Keratinocyte (primary cell): ENCODE data around the gene TOMM20. TPM values are rescaled to one million over a fixed set of nuclear protein-coding genes. Genes with fewer than 3 reads are reported as not detected.

Experiments
- DNase-seq: peaks from one replicate; pipeline ENCODE4 v3.0.0-alpha.2; 2011; ENCODE audit warnings: low read depth, missing footprints, low spot score
- FAIRE-seq: peaks from 2 replicates; lab custom pipeline; 2011; peaks lifted over from hg19 to GRCh38; lab: Jason Lieb, UNC
- H2AFZ ChIP-seq: 2 replicates; pipeline ENCODE4 v1.6.0; 2012; ENCODE audit warnings: low read length, control low read depth, inconsistent platforms; ENCODE audit not compliant: control insufficient read depth
- H3K27ac ChIP-seq: 2 replicates; pipeline ENCODE4 v1.5.1; 2011; ENCODE audit warnings: low read length; ENCODE audit not compliant: control insufficient read depth, insufficient read depth
- H3K27me3 ChIP-seq: 3 replicates; pipeline ENCODE4 v1.6.0; 2011; ENCODE audit warnings: low read length; ENCODE audit not compliant: control insufficient read depth, insufficient read depth; ENCODE audit errors: extremely low read depth
- H3K36me3 ChIP-seq, 2 experiments: 2 replicates in 1 of 2; 3 replicates in 1 of 2; pipeline ENCODE4 v1.5.1; 2011; ENCODE audit warnings: low read length in 2 of 2, mild to moderate bottlenecking in 1 of 2; ENCODE audit not compliant: control insufficient read depth in 2 of 2, insufficient read depth in 2 of 2; ENCODE audit errors: extremely low read depth in 1 of 2
- H3K4me1 ChIP-seq: 3 replicates; pipeline ENCODE4 v1.5.1; 2011; ENCODE audit warnings: low read length; ENCODE audit not compliant: control insufficient read depth, insufficient read depth; ENCODE audit errors: extremely low read depth
- H3K4me2 ChIP-seq: 3 replicates; pipeline ENCODE4 v1.6.0; 2011; ENCODE audit warnings: low read depth, low read length; ENCODE audit not compliant: control insufficient read depth, insufficient read depth; ENCODE audit errors: extremely low read depth
- H3K4me3 ChIP-seq, 3 experiments: fragments of 200-600 bp in 1 of 3; sonication (generic) in 1 of 3; 2 replicates in 2 of 3; 3 replicates in 1 of 3; pipeline ENCODE4 v1.5.1; 2011 to 2016; ENCODE audit warnings: low read length in 3 of 3, mild to moderate bottlenecking in 3 of 3, control low read depth in 2 of 3, inconsistent platforms in 1 of 3, low read depth in 1 of 3, mixed read lengths in 1 of 3, mixed run types in 1 of 3, moderate library complexity in 1 of 3; ENCODE audit not compliant: control insufficient read depth in 2 of 3, insufficient read depth in 2 of 3; ENCODE audit errors: extremely low read depth in 1 of 3
- H3K79me2 ChIP-seq: 2 replicates; pipeline ENCODE4 v1.6.0; 2012; ENCODE audit warnings: low read length; ENCODE audit not compliant: control insufficient read depth, insufficient read depth
- H3K9ac ChIP-seq: 3 replicates; pipeline ENCODE4 v1.6.0; 2011; ENCODE audit warnings: low read length; ENCODE audit not compliant: control insufficient read depth, insufficient read depth; ENCODE audit errors: extremely low read depth
- H3K9me1 ChIP-seq: 3 replicates; pipeline ENCODE4 v1.6.0; 2011; ENCODE audit warnings: low read length; ENCODE audit not compliant: control insufficient read depth, insufficient read depth; ENCODE audit errors: extremely low read depth
- H3K9me3 ChIP-seq: 2 replicates; pipeline ENCODE4 v1.5.1; 2012; ENCODE audit warnings: low read depth, low read length; ENCODE audit not compliant: control insufficient read depth
- H4K20me1 ChIP-seq: 3 replicates; pipeline ENCODE4 v1.6.0; 2011; ENCODE audit warnings: low read length; ENCODE audit not compliant: control insufficient read depth, insufficient read depth; ENCODE audit errors: extremely low read depth
- EZH2 ChIP-seq: IDR thresholded peaks from one replicate; pipeline ENCODE4 v1.6.1; 2012; ENCODE audit warnings: inconsistent platforms, mild to moderate bottlenecking, low read length, moderate library complexity
- dilution Hi-C: fragments of 300-500 bp; cut with MboI; formaldehyde crosslinking; loops from one replicate; pipeline ENCODE4 v1.7.0; 2020; ENCODE audit warnings: low sequenced_read_pairs; ENCODE audit not compliant: extremely low pct_ligation_motif_present
- polyA plus RNA-seq, 5 experiments: library from polyadenylated mRNA; depleted of rRNA in 3 of 5; stranded (reverse) in 3 of 5; stranded (forward) in 1 of 5; unstranded in 1 of 5; fragments of >200 nt; gene quantifications; 1 replicate in 1 of 5; 2 replicates in 3 of 5; 3 replicates in 1 of 5; pipeline versions ENCODE4 v1.2.1 to v1.2.3, GENCODE V29; 2011 to 2012; ENCODE audit warnings: missing spikeins in 2 of 5, low read depth in 1 of 5, low replicate concordance in 1 of 5
- TF ChIP-seq, protein P1 (sequence below), 3 experiments: IDR thresholded peaks in 1 of 3; conservative IDR thresholded peaks in 1 of 3; optimal IDR thresholded peaks in 1 of 3; 2 replicates in 2 of 3; 3 replicates in 1 of 3; pipeline versions ENCODE3 to v1.5.1; 2011; ENCODE audit warnings: low read length in 3 of 3, mild to moderate bottlenecking in 3 of 3, moderate library complexity in 2 of 3, control low read depth in 1 of 3, inconsistent platforms in 1 of 3; ENCODE audit not compliant: insufficient read depth in 2 of 3; ENCODE audit errors: extremely low read depth in 1 of 3

Gene TOMM20
- polyA plus RNA-seq, 1 donor (not counting 4 experiments of a cell fraction or from before 2014, with no cell fraction given) = 140 TPM

DNA sequence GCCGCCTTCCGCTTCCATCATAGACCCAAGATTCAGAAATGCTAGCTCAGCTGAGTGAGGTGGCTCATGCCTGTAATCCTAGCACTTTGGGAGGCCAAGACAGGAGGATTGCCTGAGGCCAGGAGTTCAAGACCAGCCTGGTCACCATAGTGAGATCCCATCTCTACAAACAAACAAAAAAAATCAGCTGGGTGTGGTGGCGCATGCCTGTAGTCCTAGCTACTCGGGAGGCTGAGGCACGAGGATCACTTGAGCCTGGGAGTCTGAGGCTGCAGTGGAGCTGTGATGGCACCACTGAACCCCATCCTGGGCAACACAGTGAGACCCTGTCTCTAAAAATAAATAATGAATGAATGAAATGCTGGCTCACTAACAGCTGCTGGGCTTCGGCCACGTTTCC, 39.7 kb downstream of the TOMM20 start:
- no peak for FAIRE-seq
- Histone ChIP-seq H3K27ac (no peak overlapping the region), H3K4me1 (peaks cover 8% of the 10 kb centered on the region), H3K9me3 (no peaks in the 10 kb centered on the region), H3K36me3 (no peaks in the 10 kb centered on the region), H2AFZ (no peak overlapping the region), H3K27me3 (no peaks in the 10 kb centered on the region), H3K79me2 (no peaks in the 10 kb centered on the region), H3K4me3 (no peak overlapping the region), H3K4me2 (no peak overlapping the region), H3K9me1 (no peaks in the 10 kb centered on the region), H3K9ac (no peak overlapping the region), H4K20me1 (no peaks in the 10 kb centered on the region)
- TF ChIP-seq, protein P1, sequence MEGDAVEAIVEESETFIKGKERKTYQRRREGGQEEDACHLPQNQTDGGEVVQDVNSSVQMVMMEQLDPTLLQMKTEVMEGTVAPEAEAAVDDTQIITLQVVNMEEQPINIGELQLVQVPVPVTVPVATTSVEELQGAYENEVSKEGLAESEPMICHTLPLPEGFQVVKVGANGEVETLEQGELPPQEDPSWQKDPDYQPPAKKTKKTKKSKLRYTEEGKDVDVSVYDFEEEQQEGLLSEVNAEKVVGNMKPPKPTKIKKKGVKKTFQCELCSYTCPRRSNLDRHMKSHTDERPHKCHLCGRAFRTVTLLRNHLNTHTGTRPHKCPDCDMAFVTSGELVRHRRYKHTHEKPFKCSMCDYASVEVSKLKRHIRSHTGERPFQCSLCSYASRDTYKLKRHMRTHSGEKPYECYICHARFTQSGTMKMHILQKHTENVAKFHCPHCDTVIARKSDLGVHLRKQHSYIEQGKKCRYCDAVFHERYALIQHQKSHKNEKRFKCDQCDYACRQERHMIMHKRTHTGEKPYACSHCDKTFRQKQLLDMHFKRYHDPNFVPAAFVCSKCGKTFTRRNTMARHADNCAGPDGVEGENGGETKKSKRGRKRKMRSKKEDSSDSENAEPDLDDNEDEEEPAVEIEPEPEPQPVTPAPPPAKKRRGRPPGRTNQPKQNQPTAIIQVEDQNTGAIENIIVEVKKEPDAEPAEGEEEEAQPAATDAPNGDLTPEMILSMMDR (optimal IDR thresholded peaks at IDR 0.05 in 1 of 3, IDR thresholded peaks at IDR 0.05 in 1 of 3, conservative IDR thresholded peaks at IDR 0.05 in 1 of 3; ENCODE audit: extremely low read depth in 1 of 3, insufficient read depth in 2 of 3, low read length in 3 of 3) = no peak
- dilution Hi-C loops = no loop called here
- no peak for DNase-seq

DNA sequence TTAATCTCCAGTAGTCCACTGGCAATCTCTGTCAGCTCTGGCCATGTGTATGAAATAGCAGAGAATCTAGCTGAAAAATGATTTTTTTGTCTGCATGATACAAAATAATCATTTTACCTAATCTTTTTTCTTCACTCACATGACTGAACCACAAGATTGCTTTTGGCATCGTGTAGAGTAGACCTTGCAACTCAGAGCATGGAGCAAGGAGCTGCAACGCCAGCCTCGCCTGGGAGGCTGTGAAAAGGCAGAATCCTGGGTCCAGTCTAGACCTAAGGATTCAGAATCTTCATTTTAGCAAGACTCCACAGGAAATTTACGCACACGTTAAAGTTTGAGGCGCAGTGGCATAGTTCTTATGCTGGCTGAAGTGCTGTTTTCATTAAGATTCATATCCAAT, 40.2 kb downstream of the TOMM20 start:
- Histone ChIP-seq H3K36me3 (no peaks in the 10 kb centered on the region), H3K79me2 (no peaks in the 10 kb centered on the region), H3K4me3 (no peak overlapping the region), H2AFZ (no peak overlapping the region), H3K4me1 (peaks cover 10% of the 10 kb centered on the region), H3K9me1 (no peaks in the 10 kb centered on the region), H4K20me1 (no peaks in the 10 kb centered on the region), H3K27ac (no peak overlapping the region), H3K9me3 (no peaks in the 10 kb centered on the region), H3K27me3 (no peaks in the 10 kb centered on the region), H3K4me2 (no peak overlapping the region), H3K9ac (no peak overlapping the region)
- dilution Hi-C loops = no loop called here
- DNase-seq = no peak
- TF ChIP-seq EZH2 = no peak
- TF ChIP-seq, protein P1 (optimal IDR thresholded peaks at IDR 0.05 in 1 of 3, IDR thresholded peaks at IDR 0.05 in 1 of 3, conservative IDR thresholded peaks at IDR 0.05 in 1 of 3; ENCODE audit: extremely low read depth in 1 of 3, insufficient read depth in 2 of 3, low read length in 3 of 3) = no peak
- FAIRE-seq = no peak
